ENCODE data around the gene RNU7-1. TPM values are rescaled to one million over a fixed set of nuclear protein-coding genes. Genes with fewer than 3 reads are reported as not detected.
A peak's percentile ranks its signal among the peaks of the same experiment; 100 is the strongest.

The RNU7-1 gene
- total and polyA plus RNA-seq, 2 donors (not counting 1 experiment from before 2014, with no cell fraction given), result not detected

- H3K36me3 ChIP-seq (ENCODE audit: control insufficient read depth, insufficient read depth, low read length), result no peaks in the 10 kb centered on the region
- no peaks in the 10 kb centered on the region for H3K79me2 ChIP-seq (ENCODE audit: control insufficient read depth, insufficient read depth, low read length)
- no peaks in the 10 kb centered on the region for H3K4me1 ChIP-seq (ENCODE audit: control insufficient read depth, extremely low read depth, insufficient read depth, low read length)
- no peak for TF ChIP-seq CTCF (conservative IDR thresholded peaks at IDR 0.05 in 1 of 2, IDR thresholded peaks at IDR 0.05 in 1 of 2; ENCODE audit: low read depth in 1 of 2, low read length in 2 of 2)
- no peak for TF ChIP-seq EZH2 (IDR thresholded peaks at IDR 0.05; ENCODE audit: low read length, missing control alignments)
- no peak overlapping the region for H3K4me3 ChIP-seq (replicated peaks in 1 of 4; ENCODE audit: control extremely low read depth in 1 of 4, insufficient read depth in 1 of 4, low read depth in 3 of 4, low read length in 4 of 4)
- H3K9ac ChIP-seq (ENCODE audit: insufficient read depth, low read length), result no peak overlapping the region
- H4K20me1 ChIP-seq (ENCODE audit: control insufficient read depth, extremely low read depth, insufficient read depth, low read length), result no peaks in the 10 kb centered on the region
- H2AFZ ChIP-seq (ENCODE audit: low read length), result no peak overlapping the region
- H3K27ac ChIP-seq (ENCODE audit: insufficient read depth, low read length), result no peak overlapping the region
- no peak overlapping the region for H3K4me2 ChIP-seq (ENCODE audit: extremely low read depth, insufficient read depth, low read length)
- no peak for DNase-seq (ENCODE audit: low read depth in 2 of 2)
- no peaks in the 10 kb centered on the region for H3K27me3 ChIP-seq (ENCODE audit: control insufficient read depth, insufficient read depth, low read length)
- H3K9me3 ChIP-seq (ENCODE audit: control insufficient read depth, insufficient read depth, low read depth, low read length), result no peaks in the 10 kb centered on the region
These were observed 44.2 kb upstream of the RNU7-1 start for GRCh38 chr12:6899427-6899826.

- DNase-seq (ENCODE audit: low read depth in 2 of 2), result peak; percentile 61 to 81
- Histone ChIP-seq H4K20me1 (ENCODE audit: control insufficient read depth, extremely low read depth, insufficient read depth, low read length) (no peaks in the 10 kb centered on the region), H3K9me3 (ENCODE audit: control insufficient read depth, insufficient read depth, low read depth, low read length) (no peaks in the 10 kb centered on the region), H3K4me3 (replicated peaks in 1 of 4; ENCODE audit: control extremely low read depth in 1 of 4, insufficient read depth in 1 of 4, low read depth in 3 of 4, low read length in 4 of 4) (no peak overlapping the region), H3K79me2 (ENCODE audit: control insufficient read depth, insufficient read depth, low read length) (no peaks in the 10 kb centered on the region), H3K4me1 (ENCODE audit: control insufficient read depth, extremely low read depth, insufficient read depth, low read length) (no peaks in the 10 kb centered on the region), H3K9ac (ENCODE audit: insufficient read depth, low read length) (no peak overlapping the region), H2AFZ (ENCODE audit: low read length) (no peak overlapping the region), H3K4me2 (ENCODE audit: extremely low read depth, insufficient read depth, low read length) (no peak overlapping the region), H3K27ac (ENCODE audit: insufficient read depth, low read length) (no peak overlapping the region), H3K36me3 (ENCODE audit: control insufficient read depth, insufficient read depth, low read length) (no peaks in the 10 kb centered on the region), H3K27me3 (ENCODE audit: control insufficient read depth, insufficient read depth, low read length) (no peaks in the 10 kb centered on the region)
- TF ChIP-seq EZH2 (IDR thresholded peaks at IDR 0.05; ENCODE audit: low read length, missing control alignments), result no peak
- no peak for TF ChIP-seq CTCF (conservative IDR thresholded peaks at IDR 0.05 in 1 of 2, IDR thresholded peaks at IDR 0.05 in 1 of 2; ENCODE audit: low read depth in 1 of 2, low read length in 2 of 2)
These were observed 43.6 kb upstream of the RNU7-1 start for GRCh38 chr12:6899837-6900519.

- TF ChIP-seq CTCF (conservative IDR thresholded peaks at IDR 0.05 in 1 of 2, IDR thresholded peaks at IDR 0.05 in 1 of 2; ENCODE audit: low read depth in 1 of 2, low read length in 2 of 2), result no peak
- TF ChIP-seq EZH2 (IDR thresholded peaks at IDR 0.05; ENCODE audit: low read length, missing control alignments), result no peak
- Histone ChIP-seq H4K20me1 (ENCODE audit: control insufficient read depth, extremely low read depth, insufficient read depth, low read length) (no peaks in the 10 kb centered on the region), H3K27ac (ENCODE audit: insufficient read depth, low read length) (no peak overlapping the region), H3K4me1 (ENCODE audit: control insufficient read depth, extremely low read depth, insufficient read depth, low read length) (peaks cover 2% of the 10 kb centered on the region), H3K27me3 (ENCODE audit: control insufficient read depth, insufficient read depth, low read length) (no peaks in the 10 kb centered on the region), H3K9ac (ENCODE audit: insufficient read depth, low read length) (no peak overlapping the region), H3K36me3 (ENCODE audit: control insufficient read depth, insufficient read depth, low read length) (no peaks in the 10 kb centered on the region), H2AFZ (ENCODE audit: low read length) (no peak overlapping the region), H3K4me2 (ENCODE audit: extremely low read depth, insufficient read depth, low read length) (no peak overlapping the region), H3K79me2 (ENCODE audit: control insufficient read depth, insufficient read depth, low read length) (no peaks in the 10 kb centered on the region), H3K9me3 (ENCODE audit: control insufficient read depth, insufficient read depth, low read depth, low read length) (no peaks in the 10 kb centered on the region), H3K4me3 (replicated peaks in 1 of 4; ENCODE audit: control extremely low read depth in 1 of 4, insufficient read depth in 1 of 4, low read depth in 3 of 4, low read length in 4 of 4) (no peak overlapping the region)
- DNase-seq (ENCODE audit: low read depth in 2 of 2), result no peak
These were observed 41.2 kb upstream of the RNU7-1 start for GRCh38 chr12:6902448-6902847.
